Neuronal stem cell (in vitro differentiated cells): ENCODE data around the gene CPA3.

Experiments
- DNase-seq: peaks from one replicate; pipeline ENCODE4 v3.0.0-alpha.2; 2013; ENCODE audit warnings: low spot score
- H2AFZ ChIP-seq: one replicate; pipeline ENCODE4 v1.6.1; 2013; ENCODE audit warnings: mild to moderate bottlenecking, low read length, inconsistent platforms
- H2AK5ac ChIP-seq: 2 replicates; pipeline ENCODE4 v1.6.1; 2013; ENCODE audit warnings: low read depth, mild to moderate bottlenecking, inconsistent platforms, low read length, moderate library complexity, mixed read lengths
- H2BK120ac ChIP-seq: 2 replicates; pipeline ENCODE4 v1.6.1; 2013; ENCODE audit warnings: low read depth, mild to moderate bottlenecking, inconsistent platforms, low read length, moderate library complexity, mixed read lengths
- H2BK12ac ChIP-seq: one replicate; pipeline ENCODE4 v1.6.1; 2013; ENCODE audit warnings: low read length, inconsistent platforms
- H2BK15ac ChIP-seq: 2 replicates; pipeline ENCODE4 v1.6.1; 2013; ENCODE audit warnings: mild to moderate bottlenecking, low read length, inconsistent platforms, mixed read lengths
- H2BK5ac ChIP-seq: one replicate; pipeline ENCODE4 v1.6.1; 2013; ENCODE audit warnings: inconsistent platforms, mild to moderate bottlenecking, low read length, moderate library complexity
- H3K14ac ChIP-seq: one replicate; pipeline ENCODE4 v1.6.1; 2013; ENCODE audit warnings: low read length, inconsistent platforms
- H3K18ac ChIP-seq: 2 replicates; pipeline ENCODE4 v1.6.1; 2013; ENCODE audit warnings: low read length, inconsistent platforms
- H3K23ac ChIP-seq: 2 replicates; pipeline ENCODE4 v1.6.1; 2013; ENCODE audit warnings: low read depth, mild to moderate bottlenecking, mixed read lengths, low read length, inconsistent platforms; ENCODE audit not compliant: poor library complexity
- H3K27ac ChIP-seq: replicated peaks from 3 replicates; pipeline ENCODE4 v1.5.1; 2013; ENCODE audit warnings: low read length, inconsistent platforms
- H3K27me3 ChIP-seq, 3 experiments: 2 replicates each; pipeline ENCODE4 v1.6.1; 2013; ENCODE audit warnings: low read length in 3 of 3, mild to moderate bottlenecking in 2 of 3, inconsistent platforms in 1 of 3, low read depth in 1 of 3, mixed read lengths in 1 of 3, moderate library complexity in 1 of 3; ENCODE audit not compliant: control insufficient read depth in 3 of 3, insufficient read depth in 3 of 3
- H3K36me3 ChIP-seq, 2 donors: replicated peaks in 1 of 2; 2 replicates each; pipeline ENCODE4 v1.6.1; 2013; ENCODE audit warnings: low read length in 2 of 2; ENCODE audit not compliant: control insufficient read depth in 2 of 2, insufficient read depth in 2 of 2
- H3K4ac ChIP-seq: 2 replicates; pipeline ENCODE4 v1.6.1; 2013; ENCODE audit warnings: inconsistent platforms, mild to moderate bottlenecking, low read length, moderate library complexity
- H3K4me1 ChIP-seq, 2 donors: 1 replicate in 1 of 2; 2 replicates in 1 of 2; pipeline ENCODE4 v1.6.1; 2013; ENCODE audit warnings: low read length in 2 of 2, low read depth in 1 of 2; ENCODE audit not compliant: control insufficient read depth in 2 of 2, insufficient read depth in 1 of 2
- H3K4me2 ChIP-seq: one replicate; pipeline ENCODE4 v1.6.1; 2013; ENCODE audit warnings: mild to moderate bottlenecking, low read length, inconsistent platforms; ENCODE audit not compliant: insufficient read depth, poor library complexity, severe bottlenecking
- H3K4me3 ChIP-seq, 2 donors: 2 replicates each; pipeline ENCODE4 v1.5.1; 2013; ENCODE audit warnings: low read length in 2 of 2, mild to moderate bottlenecking in 2 of 2, inconsistent platforms in 1 of 2, moderate library complexity in 1 of 2
- H3K79me1 ChIP-seq: one replicate; pipeline ENCODE4 v1.6.1; 2013; ENCODE audit warnings: low read depth, mild to moderate bottlenecking, inconsistent platforms, low read length, moderate library complexity
- H3K9ac ChIP-seq: one replicate; pipeline ENCODE4 v1.6.1; 2013; ENCODE audit warnings: mild to moderate bottlenecking, low read depth, low read length, inconsistent platforms; ENCODE audit not compliant: poor library complexity
- H3K9me3 ChIP-seq, 2 donors: replicated peaks in 1 of 2; 2 replicates each; pipeline versions ENCODE3 to v1.6.1; 2013; ENCODE audit warnings: low read length in 2 of 2, mild to moderate bottlenecking in 2 of 2, inconsistent platforms in 1 of 2, low read depth in 1 of 2, mixed read lengths in 1 of 2, moderate library complexity in 1 of 2; ENCODE audit not compliant: control insufficient read depth in 2 of 2, insufficient read depth in 1 of 2
- H4K8ac ChIP-seq: one replicate; pipeline ENCODE4 v1.6.1; 2013; ENCODE audit warnings: low read depth, mild to moderate bottlenecking, inconsistent platforms, low read length, moderate library complexity
- H4K91ac ChIP-seq: one replicate; pipeline ENCODE4 v1.6.1; 2013; ENCODE audit warnings: low read length, low read depth, mild to moderate bottlenecking, inconsistent platforms; ENCODE audit not compliant: poor library complexity
- WGBS, 2 donors: extraction: QIAGEN DNeasy Blood & Tissue Kit; methylation state at CpG; one replicate each; pipeline ENCODE4 v1.1.7; 2013; ENCODE audit warnings: missing lambda C conversion rate in 2 of 2, mixed read lengths in 1 of 2; ENCODE audit not compliant: insufficient read length in 2 of 2, insufficient replicate concordance in 1 of 2; ENCODE audit errors: extremely low coverage in 2 of 2; 5-methylcytosine and 5-hydroxymethylcytosine counted together

CPA3 gene

GRCh38 chr3:148866261-148866660 lies 1.2 kb downstream of the CPA3 start:
- H2BK15ac ChIP-seq = no peak overlapping the region
- no peak overlapping the region for H2BK5ac ChIP-seq
- peaks cover 0 to 2% (median 0%) of the 10 kb centered on the region in 3 experiments for H3K27me3 ChIP-seq
- H2AK5ac ChIP-seq = no peak overlapping the region
- no peak overlapping the region for H3K18ac ChIP-seq
- H3K14ac ChIP-seq = no peak overlapping the region
- no peak for DNase-seq
- H3K9me3 ChIP-seq = no peaks in the 10 kb centered on the region
- H3K36me3 ChIP-seq = no peaks in the 10 kb centered on the region
- H3K4ac ChIP-seq = no peak overlapping the region
- H3K4me2 ChIP-seq = no peak overlapping the region
- no peak overlapping the region for H3K4me3 ChIP-seq
- H3K4me1 ChIP-seq = no peaks in the 10 kb centered on the region
- WGBS, 2 donors = no CpG with 5 or more reads among the region's 4 CpGs
- no peak overlapping the region for H2AFZ ChIP-seq
- no peak overlapping the region for H3K27ac ChIP-seq
- no peak overlapping the region for H4K91ac ChIP-seq
- no peak overlapping the region for H2BK120ac ChIP-seq
- H3K23ac ChIP-seq = no peak overlapping the region
- no peak overlapping the region for H3K9ac ChIP-seq
- H4K8ac ChIP-seq = no peak overlapping the region
- no peak overlapping the region for H2BK12ac ChIP-seq
- no peaks in the 10 kb centered on the region for H3K79me1 ChIP-seq

- Histone ChIP-seq H3K79me1 (no peaks in the 10 kb centered on the region), H3K23ac (no peak overlapping the region), H4K8ac (no peak overlapping the region), H2BK5ac (no peak overlapping the region), H3K36me3 (no peaks in the 10 kb centered on the region), H2BK12ac (no peak overlapping the region), H3K14ac (no peak overlapping the region), H3K4me2 (no peak overlapping the region), H3K4ac (no peak overlapping the region), H2BK15ac (no peak overlapping the region), H3K9me3 (no peaks in the 10 kb centered on the region), H3K27me3 (no peaks in the 10 kb centered on the region), H3K18ac (no peak overlapping the region), H2BK120ac (no peak overlapping the region), H2AK5ac (no peak overlapping the region), H3K27ac (no peak overlapping the region), H3K4me1 (no peaks in the 10 kb centered on the region), H3K4me3 (no peak overlapping the region), H2AFZ (no peak overlapping the region), H4K91ac (no peak overlapping the region), H3K9ac (no peak overlapping the region)
- no CpG with 5 or more reads among the region's 9 CpGs for WGBS, 2 donors
- DNase-seq = no peak
Observed at GRCh38 chr3:148873270-148873927, 8.3 kb downstream of the CPA3 start.

- WGBS, 2 donors = no CpG with 5 or more reads among the region's 1 CpG
- H2BK15ac ChIP-seq = no peak overlapping the region
Observed at GRCh38 chr3:148873977-148874376, 8.9 kb downstream of the CPA3 start.

GRCh38 chr3:148878095-148878494 lies 13.0 kb downstream of the CPA3 start:
- Histone ChIP-seq H3K79me1 (no peaks in the 10 kb centered on the region), H3K4me1 (no peaks in the 10 kb centered on the region), H2BK5ac (no peak overlapping the region), H3K14ac (no peak overlapping the region), H3K27ac (no peak overlapping the region), H3K27me3 (no peaks in the 10 kb centered on the region), H3K9ac (no peak overlapping the region), H4K91ac (no peak overlapping the region), H4K8ac (no peak overlapping the region), H2BK120ac (no peak overlapping the region), H3K9me3 (no peaks in the 10 kb centered on the region), H2BK12ac (no peak overlapping the region), H2AK5ac (no peak overlapping the region), H3K4me2 (no peak overlapping the region), H3K36me3 (no peaks in the 10 kb centered on the region), H3K18ac (no peak overlapping the region), H3K4ac (no peak overlapping the region), H3K23ac (no peak overlapping the region), H3K4me3 (no peak overlapping the region), H2BK15ac (no peak overlapping the region), H2AFZ (no peak overlapping the region)
- DNase-seq = no peak

More at GRCh38 chr3:148873977-148874376, 8.9 kb downstream of the CPA3 start:
- H2BK5ac ChIP-seq = no peak overlapping the region
- H2BK12ac ChIP-seq = no peak overlapping the region
- no peaks in the 10 kb centered on the region for H3K36me3 ChIP-seq
- no peak overlapping the region for H3K4me3 ChIP-seq
- no peak overlapping the region for H2AK5ac ChIP-seq
- no peak overlapping the region for H3K9ac ChIP-seq
- no peaks in the 10 kb centered on the region for H3K9me3 ChIP-seq
- no peak overlapping the region for H4K91ac ChIP-seq
- no peak for DNase-seq
- no peak overlapping the region for H2AFZ ChIP-seq
- H3K27ac ChIP-seq = no peak overlapping the region
- no peak overlapping the region for H3K4ac ChIP-seq
- no peaks in the 10 kb centered on the region for H3K27me3 ChIP-seq
- H3K79me1 ChIP-seq = no peaks in the 10 kb centered on the region
- no peak overlapping the region for H4K8ac ChIP-seq
- no peak overlapping the region for H2BK120ac ChIP-seq
- H3K4me2 ChIP-seq = no peak overlapping the region
- H3K23ac ChIP-seq = no peak overlapping the region
- no peaks in the 10 kb centered on the region for H3K4me1 ChIP-seq
- no peak overlapping the region for H3K14ac ChIP-seq
- no peak overlapping the region for H3K18ac ChIP-seq
